Glutamatergic neuron (in vitro differentiated cells): Measurements from ENCODE around the gene TOM1. TPM values are rescaled to one million over a fixed set of nuclear protein-coding genes. Genes with fewer than 3 reads are reported as not detected.

Experiments used
- DNase-seq: peaks from one replicate; pipeline ENCODE4 v3.0.0; 2022
- H3K27ac Mint-ChIP-seq: one replicate; pipeline ENCODE4 v1.8.0; 2020; ENCODE audit warnings: mild to moderate bottlenecking, mixed read lengths, inconsistent platforms; ENCODE audit not compliant: unreplicated experiment
- H3K27me3 Mint-ChIP-seq: one replicate; pipeline ENCODE4 v1.8.0; 2020; ENCODE audit warnings: mild to moderate bottlenecking, moderate library complexity, mixed read lengths, inconsistent platforms; ENCODE audit not compliant: unreplicated experiment
- H3K36me3 Mint-ChIP-seq: one replicate; pipeline ENCODE4 v1.8.0; 2020; ENCODE audit warnings: mild to moderate bottlenecking, mixed read lengths, inconsistent platforms; ENCODE audit not compliant: unreplicated experiment
- H3K4me1 Mint-ChIP-seq: one replicate; pipeline ENCODE4 v1.8.0; 2020; ENCODE audit warnings: mild to moderate bottlenecking, low read depth, mixed read lengths, inconsistent platforms; ENCODE audit not compliant: unreplicated experiment
- H3K4me3 Mint-ChIP-seq: one replicate; pipeline ENCODE4 v1.8.0; 2020; ENCODE audit warnings: mild to moderate bottlenecking, mixed read lengths, inconsistent platforms; ENCODE audit not compliant: unreplicated experiment
- H3K9me3 Mint-ChIP-seq: one replicate; pipeline ENCODE4 v1.8.0; 2020; ENCODE audit warnings: mild to moderate bottlenecking, moderate library complexity, mixed read lengths, inconsistent platforms; ENCODE audit not compliant: unreplicated experiment
- CTCF ChIP-seq: fragments of 200-600 bp; sonication (generic); IDR thresholded peaks from one replicate; pipeline ENCODE4 v1.5.0; 2021; ENCODE audit not compliant: partially characterized antibody, unreplicated experiment
- total RNA-seq: library from RNA; stranded (reverse); fragmentation: NEBNext Ultra II Directional; extraction: Animal tissue kit (Norgen Biotek cat#: 25700); gene quantifications from one replicate; pipeline ENCODE4 v1.2.1, GENCODE V29; 2021; ENCODE audit not compliant: unreplicated experiment

TOM1 gene
- total RNA-seq, 1 donor from 2014 or later = 40.6 TPM

GRCh38 chr22:35257321-35258190 is 42.1 kb upstream of the TOM1 start, which contains the start of gene HMGXB4:
TSS of gene HMGXB4 (plus strand) at chr22:35257493. CDS start at chr22:35262391, 4,898 bp downstream.
- Mint-ChIP-seq H3K36me3 (no peaks in the 10 kb centered on the region), H3K27ac (peak within 1 kb of the TSS; percentile 87), H3K4me1 (peaks cover 7% of the 10 kb centered on the region), H3K27me3 (no peaks in the 10 kb centered on the region), H3K9me3 (peaks cover 4% of the 10 kb centered on the region), H3K4me3 (peak within 1 kb of the TSS; percentile 94)
- no peak for TF ChIP-seq CTCF
- peak; percentile 89 for DNase-seq

DNA sequence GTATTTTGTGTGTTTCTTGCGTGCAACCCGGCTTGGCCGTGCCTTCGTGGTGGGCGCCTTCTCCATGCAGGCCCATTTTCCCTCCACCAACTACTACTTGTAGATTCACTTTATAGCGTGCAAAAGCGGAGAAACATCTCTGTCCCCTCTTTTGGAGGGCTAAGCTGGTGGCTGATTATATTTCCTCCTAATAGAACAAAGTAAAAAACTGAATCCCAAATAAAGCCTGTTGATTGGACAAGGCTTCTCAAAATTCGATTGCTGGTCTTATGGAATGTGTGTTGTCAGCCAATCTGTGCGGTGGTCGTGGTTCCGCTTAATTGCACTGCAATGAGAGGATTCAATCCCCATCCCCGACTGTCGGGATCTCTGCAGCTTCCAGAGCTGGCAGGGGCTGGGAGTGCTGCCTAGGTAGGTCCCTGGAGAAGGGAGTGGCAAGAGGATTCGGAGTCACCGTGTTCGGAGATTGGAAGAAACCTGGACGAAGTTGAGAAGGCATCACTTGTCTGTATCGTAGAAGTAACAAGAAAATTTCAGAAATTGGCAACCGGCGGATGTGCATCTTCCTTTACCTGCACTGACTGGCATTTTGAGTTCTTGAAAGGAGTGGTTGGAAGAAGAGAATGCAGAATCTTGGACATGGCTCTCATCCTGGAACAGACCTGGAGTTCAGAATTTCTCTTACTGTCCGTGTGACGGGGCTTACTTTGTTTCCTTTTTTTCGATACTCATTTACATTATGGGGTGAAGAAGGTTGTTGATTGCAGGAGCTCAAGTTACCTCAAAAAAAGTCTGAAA is 41.3 kb upstream of the TOM1 start:
- TF ChIP-seq CTCF = no peak
- Mint-ChIP-seq H3K27ac (peak overlapping the region; percentile 87), H3K4me3 (peak overlapping the region; percentile 94), H3K36me3 (no peaks in the 10 kb centered on the region), H3K27me3 (no peaks in the 10 kb centered on the region), H3K4me1 (peaks cover 7% of the 10 kb centered on the region), H3K9me3 (peaks cover 4% of the 10 kb centered on the region)
- DNase-seq = no peak

- no peak for TF ChIP-seq CTCF
- no peaks in the 10 kb centered on the region for H3K9me3 Mint-ChIP-seq
- no peak overlapping the region for H3K4me3 Mint-ChIP-seq
- peaks cover 3% of the 10 kb centered on the region for H3K4me1 Mint-ChIP-seq
- DNase-seq = no peak
- no peaks in the 10 kb centered on the region for H3K36me3 Mint-ChIP-seq
- H3K27ac Mint-ChIP-seq = peak overlapping the region; percentile 66
- H3K27me3 Mint-ChIP-seq = no peaks in the 10 kb centered on the region
These were observed 34.7 kb upstream of the TOM1 start for GRCh38 chr22:35264986-35265385.

- Mint-ChIP-seq H3K9me3 (no peaks in the 10 kb centered on the region), H3K36me3 (no peaks in the 10 kb centered on the region), H3K4me1 (peaks cover 3% of the 10 kb centered on the region), H3K27ac (no peak overlapping the region), H3K4me3 (no peak overlapping the region), H3K27me3 (no peaks in the 10 kb centered on the region)
- no peak for DNase-seq
- no peak for TF ChIP-seq CTCF
These were observed 33.4 kb upstream of the TOM1 start for GRCh38 chr22:35266277-35266676.

- TF ChIP-seq CTCF = no peak
- peaks cover 3% of the 10 kb centered on the region for H3K4me1 Mint-ChIP-seq
- H3K27me3 Mint-ChIP-seq = peaks cover 1% of the 10 kb centered on the region
- no peak overlapping the region for H3K4me3 Mint-ChIP-seq
- H3K9me3 Mint-ChIP-seq = no peaks in the 10 kb centered on the region
- no peak overlapping the region for H3K27ac Mint-ChIP-seq
- DNase-seq = no peak
- no peaks in the 10 kb centered on the region for H3K36me3 Mint-ChIP-seq
These were observed 30.1 kb upstream of the TOM1 start for GRCh38 chr22:35269630-35270029.
